IMR-90 (cell line): ENCODE data around the gene DESI2. TPM values are rescaled to one million over a fixed set of nuclear protein-coding genes. Genes with fewer than 3 reads are reported as not detected.

Experiments used
- microRNA-seq, 2 experiments: library from miRNA; stranded (forward) in 1 of 2; unstranded in 1 of 2; fragments of 10-50 nt in 1 of 2; fragments of <30 nt in 1 of 2; gene quantifications in 1 of 2; microRNA quantifications in 1 of 2; one replicate each; pipeline versions ENCODE3 to v1.1.0; 2013 to 2020; ENCODE audit not compliant: insufficient read depth in 1 of 2, insufficient read length in 1 of 2, unreplicated experiment in 1 of 2
- polyA plus RNA-seq, 3 experiments: library from polyadenylated mRNA; depleted of rRNA; stranded (reverse); fragments of >200 nt; gene quantifications; 2 replicates each; pipeline ENCODE4 v1.2.3, GENCODE V29; 2012; ENCODE audit warnings: low replicate concordance in 1 of 3
- small RNA-seq, 5 experiments: library from RNA; depleted of rRNA; stranded (forward); fragments of <200 nt; gene quantifications; one replicate each; pipeline ENCODE3, GENCODE V24; 2012
- total RNA-seq: library from RNA; depleted of rRNA; stranded (reverse); fragments of >200 nt; gene quantifications from 2 replicates; pipeline ENCODE4 v1.2.3, GENCODE V29; 2012; rRNA removed

Gene DESI2
- total and polyA plus RNA-seq, 2 of the 4 experiments (the other 2 are of a cell fraction): 19.0 to 43.6 TPM

Small RNA genes lying within 50 kb of the gene (microRNA-seq; reads per million reads assigned to microRNA genes)
- gene AL451007.1 (ENCODE audit: insufficient read depth, insufficient read length): not detected

Small RNA genes lying within 50 kb of the gene (small RNA-seq; reads per million reads assigned to genes)
- 0 reads per million in 5 experiments for gene AL451007.1

Other genes with a start within 250 kb of the DESI2 start
- 14.9 and 37.5 TPM in 2 replicates for gene ADSS2, start 201.2 kb upstream of the DESI2 start, total RNA-seq
- 25.5 and 30.1 TPM in 2 replicates for gene ADSS2, start 201.2 kb upstream of the DESI2 start, polyA plus RNA-seq (2012; rRNA removed)
- gene CATSPERE, start 191.9 kb upstream of the DESI2 start, total RNA-seq: 0.18 and 0.28 TPM in 2 replicates
- gene CATSPERE, start 191.9 kb upstream of the DESI2 start, polyA plus RNA-seq (2012; rRNA removed): 0.07 and 0.13 TPM in 2 replicates
- gene COX20, start 182.5 kb downstream of the DESI2 start, total RNA-seq: 13.3 and 26.9 TPM in 2 replicates
- 27.0 and 27.5 TPM in 2 replicates for gene COX20, start 182.5 kb downstream of the DESI2 start, polyA plus RNA-seq (2012; rRNA removed)
- 151 and 343 TPM in 2 replicates for gene HNRNPU, start 211.4 kb downstream of the DESI2 start, total RNA-seq
- gene HNRNPU, start 211.4 kb downstream of the DESI2 start, polyA plus RNA-seq (2012; rRNA removed): 144 and 169 TPM in 2 replicates